Measurements from ENCODE around the gene DNMBP.
A peak's percentile ranks its signal among the peaks of the same experiment; 100 is the strongest.
"Not testable (repeated sequence)": the region's sequence is repeated elsewhere in the genome, so short reads cannot be mapped to it uniquely, and the experiment has no call there.

DNMBP gene

GRCh38 chr10:99872367-99873162, 137.2 kb downstream of the DNMBP start:
- DNase-seq (ENCODE audit: extremely low spot score, insufficient read length, low read depth) (no peak), FAIRE-seq (no peak)

- FAIRE-seq: no peak
- no peak for DNase-seq (ENCODE audit: extremely low spot score, insufficient read length, low read depth)
These were observed 139.5 kb downstream of the DNMBP start for GRCh38 chr10:99870123-99870730.

DNA sequence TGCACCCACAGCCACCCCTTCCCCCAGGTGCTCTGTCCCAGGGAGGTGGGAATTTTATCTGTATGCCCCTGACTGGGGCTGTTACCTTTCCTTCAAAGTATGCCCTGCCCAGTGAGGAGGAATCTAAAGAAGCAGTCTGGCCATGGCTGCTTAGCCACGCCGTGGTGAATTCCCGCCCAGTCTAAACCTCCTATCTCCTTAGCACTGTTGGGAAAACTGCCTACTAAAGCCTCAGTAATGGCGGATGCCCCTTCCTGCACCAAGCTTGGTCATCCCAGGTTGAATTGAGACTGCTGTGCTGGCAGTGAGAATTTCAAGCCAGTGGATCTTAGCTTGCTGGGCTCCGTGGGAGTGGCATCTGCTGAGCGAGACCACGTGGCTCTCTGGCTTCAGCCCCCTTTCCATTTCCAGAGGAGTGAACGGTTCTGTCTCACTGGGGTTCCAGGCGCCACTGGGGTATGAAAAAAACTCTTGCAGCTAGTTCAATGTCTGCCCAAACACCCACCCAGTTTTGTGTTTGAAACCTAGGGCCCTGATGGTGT, 140.1 kb downstream of the DNMBP start:
- no peak for DNase-seq (ENCODE audit: extremely low spot score, insufficient read length, low read depth)
- FAIRE-seq: no peak

DNA sequence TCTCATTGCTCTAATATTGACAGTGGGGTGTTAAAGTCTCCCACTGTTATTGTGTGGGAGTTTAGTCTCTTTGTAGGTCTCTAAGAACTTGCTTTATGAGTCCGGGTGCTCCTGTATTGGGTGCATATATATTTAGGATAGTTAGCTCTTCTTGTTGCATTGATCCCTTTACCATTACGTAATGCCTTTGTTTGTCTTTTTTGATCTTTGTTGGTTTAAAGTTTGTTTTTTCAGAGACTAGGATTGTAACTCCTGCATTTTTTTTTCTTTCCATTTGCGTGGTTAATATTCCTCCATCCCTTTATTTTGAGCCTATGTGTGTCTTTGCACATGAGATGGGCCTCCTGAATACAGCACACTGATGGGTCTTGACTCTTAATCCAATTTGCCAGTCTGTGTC, 142.5 kb downstream of the DNMBP start:
- DNase-seq (ENCODE audit: extremely low spot score, insufficient read length, low read depth); FAIRE-seq: not testable (repeated sequence)

- DNase-seq (ENCODE audit: extremely low spot score, insufficient read length, low read depth); FAIRE-seq: not testable (repeated sequence)
These were observed 146.1 kb downstream of the DNMBP start for GRCh38 chr10:99863535-99864240.

GRCh38 chr10:99860466-99860865, 149.3 kb downstream of the DNMBP start:
- no peak for FAIRE-seq
- no peak for DNase-seq (ENCODE audit: extremely low spot score, insufficient read length, low read depth)

DNA sequence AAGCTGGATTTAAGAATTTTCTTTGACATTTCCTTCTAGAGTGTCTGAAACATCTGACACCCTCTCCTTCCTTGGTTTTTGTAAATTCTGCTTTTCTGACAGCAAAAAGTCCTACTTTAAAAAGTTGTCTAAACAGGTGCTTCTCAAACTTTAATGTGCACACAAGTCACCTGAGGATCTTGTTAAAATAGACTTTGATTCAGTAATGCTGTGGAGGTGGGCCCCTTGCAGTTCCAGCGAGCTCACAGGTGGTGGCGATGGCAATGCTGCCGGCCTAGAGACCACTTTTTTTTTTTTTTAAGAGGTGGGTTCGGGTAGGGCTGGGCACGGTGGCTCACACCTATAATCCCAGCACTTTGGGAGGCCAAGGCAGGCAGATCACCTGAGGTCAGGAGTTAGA, 150.2 kb downstream of the DNMBP start:
- DNase-seq (ENCODE audit: extremely low spot score, insufficient read length, low read depth) (no peak), FAIRE-seq (no peak)

- DNase-seq (ENCODE audit: extremely low spot score, insufficient read length, low read depth) (no peak), FAIRE-seq (no peak)
These were observed 150.9 kb downstream of the DNMBP start for GRCh38 chr10:99858849-99859248.

DNA sequence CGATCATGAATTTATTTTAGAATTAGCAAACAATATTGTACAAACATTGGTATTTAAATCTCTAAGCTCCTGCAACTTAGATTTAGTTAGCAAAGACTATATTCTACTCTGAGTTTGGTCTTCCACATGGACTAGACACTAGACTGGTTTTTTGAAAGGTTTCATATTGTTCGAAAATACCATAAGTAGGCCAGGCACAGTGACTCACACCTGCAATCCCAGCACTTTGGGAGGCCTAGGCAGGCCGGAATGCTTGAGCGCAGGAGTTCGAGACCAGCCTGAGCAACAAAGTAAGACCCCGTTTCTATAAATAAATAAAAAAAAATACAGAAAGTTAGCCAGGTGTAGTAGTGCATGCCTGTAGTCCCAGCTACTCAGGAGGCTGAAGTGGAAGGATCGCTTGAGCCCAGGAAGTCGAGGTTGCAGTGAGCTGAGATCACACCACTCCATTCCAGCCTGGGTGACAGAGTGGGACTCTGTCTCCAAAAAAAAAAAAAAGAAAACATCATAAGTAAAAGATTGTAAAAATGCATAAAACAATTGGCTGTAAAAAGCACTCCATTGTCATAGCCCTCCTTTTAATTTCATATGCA, 154.2 kb downstream of the DNMBP start:
- FAIRE-seq (no peak), DNase-seq (ENCODE audit: extremely low spot score, insufficient read length, low read depth) (no peak)

- no peak for DNase-seq (ENCODE audit: extremely low spot score, insufficient read length, low read depth)
- FAIRE-seq: no peak
These were observed 154.9 kb downstream of the DNMBP start for GRCh38 chr10:99854860-99855259.

DNA sequence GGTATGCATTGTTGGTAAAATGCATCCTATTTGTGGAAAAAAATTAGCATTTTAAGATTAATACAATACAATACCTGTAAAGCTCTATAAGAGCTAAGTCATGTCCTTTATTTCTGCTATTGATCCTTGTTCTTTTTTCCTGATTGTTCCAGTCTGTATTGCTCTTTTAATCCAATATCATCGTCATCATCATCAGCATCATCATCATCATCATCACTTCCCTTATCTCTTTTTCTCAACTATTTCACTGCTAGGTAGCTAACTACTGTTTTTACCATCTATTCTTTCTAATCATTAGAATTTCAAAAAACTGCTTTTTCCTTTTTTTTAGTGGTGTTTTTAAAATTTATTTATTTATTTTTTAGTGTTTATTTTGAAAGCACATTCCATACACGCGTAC, 156.1 kb downstream of the DNMBP start:
- FAIRE-seq (no peak), DNase-seq (ENCODE audit: extremely low spot score, insufficient read length, low read depth) (no peak)

- no peak for FAIRE-seq
- no peak for DNase-seq (ENCODE audit: extremely low spot score, insufficient read length, low read depth)
These were observed 157.1 kb downstream of the DNMBP start for GRCh38 chr10:99852481-99853213.

GRCh38 chr10:99851825-99852224, 157.9 kb downstream of the DNMBP start:
- DNase-seq (ENCODE audit: extremely low spot score, insufficient read length, low read depth): no peak
- FAIRE-seq: no peak

DNA sequence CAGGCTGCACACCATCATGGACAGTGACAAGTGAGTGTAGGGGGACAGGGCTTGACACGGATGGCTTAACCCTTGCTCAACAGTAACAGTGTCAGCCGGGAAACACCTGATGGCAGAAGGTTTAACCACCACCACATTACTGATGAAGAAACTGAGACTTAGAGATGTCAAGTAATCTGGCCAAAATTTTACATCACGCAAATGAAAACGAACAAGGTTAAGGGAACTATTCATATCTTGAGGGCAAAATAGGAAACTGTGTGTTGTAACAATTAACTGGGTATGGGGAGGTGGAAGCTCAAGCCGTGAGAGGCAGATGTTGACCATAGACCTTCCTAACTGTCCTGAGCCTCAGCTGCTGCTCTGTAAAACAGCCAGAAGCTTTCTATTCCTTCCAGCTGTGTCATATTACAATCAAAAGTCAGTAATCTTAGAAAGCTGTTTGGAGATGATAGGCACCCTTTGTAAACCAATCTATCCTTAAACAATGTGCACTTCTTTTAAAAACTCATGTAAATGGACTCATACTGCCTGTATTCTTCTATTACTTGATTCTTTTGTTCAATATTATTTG, 158.9 kb downstream of the DNMBP start:
- FAIRE-seq (no peak), DNase-seq (ENCODE audit: extremely low spot score, insufficient read length, low read depth) (no peak)

- DNase-seq (ENCODE audit: extremely low spot score, insufficient read length, low read depth) (no peak), FAIRE-seq (no peak)
These were observed 159.6 kb downstream of the DNMBP start for GRCh38 chr10:99850021-99850766.

GRCh38 chr10:99849536-99849935, 160.2 kb downstream of the DNMBP start:
- FAIRE-seq (no peak), DNase-seq (ENCODE audit: extremely low spot score, insufficient read length, low read depth) (no peak)

GRCh38 chr10:99849057-99849456, 160.7 kb downstream of the DNMBP start:
- DNase-seq (ENCODE audit: extremely low spot score, insufficient read length, low read depth) (no peak), FAIRE-seq (no peak)

DNA sequence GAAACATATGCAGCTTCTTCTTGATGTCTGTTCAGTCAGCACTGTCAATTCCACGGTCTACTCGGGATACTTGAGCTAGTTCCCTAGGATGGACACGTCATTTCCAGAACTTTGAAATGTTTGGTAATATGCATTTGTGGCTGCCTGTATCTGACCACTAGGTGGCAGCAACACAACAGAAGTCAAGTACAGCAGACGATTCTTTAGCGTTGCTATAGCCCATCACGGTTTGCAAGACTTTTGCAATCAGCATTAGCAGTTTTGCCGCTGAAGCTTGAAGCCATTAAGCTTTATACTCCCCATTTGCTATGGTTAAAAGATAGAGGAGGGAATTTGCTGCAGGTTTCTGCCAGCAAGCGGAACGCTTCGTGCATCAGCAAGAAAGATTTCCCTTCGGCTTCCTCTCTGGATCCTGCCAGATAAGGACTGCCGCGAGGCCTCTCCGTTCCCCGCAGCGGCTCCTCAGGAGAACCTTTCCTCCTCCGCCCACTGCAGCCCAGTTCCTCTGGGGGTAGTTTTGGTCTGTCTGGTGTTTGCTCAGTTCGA, 163.8 kb downstream of the DNMBP start:
- peak; percentile 17 for DNase-seq (ENCODE audit: extremely low spot score, insufficient read length, low read depth)
- peak; percentile 90 for FAIRE-seq

All from GM18507 (cell line).